SK-N-SH (cell line): Measurements from ENCODE around the gene FLRT2. TPM values are rescaled to one million over a fixed set of nuclear protein-coding genes. Genes with fewer than 3 reads are reported as not detected.

Experiments
- CTCF ChIA-PET: fragments of 300-600, 350-600 bp; formaldehyde crosslinking; extraction: SDS; loops from one replicate; lab custom pipeline; 2021; lab: Yijun Ruan, JAX
- POLR2A ChIA-PET: fragments of 350-600 bp; sonication (Branson Sonifier 250); formaldehyde crosslinking; extraction: SDS; loops from one replicate; lab custom pipeline; 2020; ENCODE audit warnings: antibody characterized with exemption, inconsistent platforms; lab: Yijun Ruan, JAX
- DNase-seq: peaks from one replicate; pipeline ENCODE4 v3.0.0; 2012
- H2AFZ ChIP-seq: fragments of 200-600 bp; sonication (generic); 2 replicates; pipeline ENCODE4 v1.8.1; 2016; ENCODE audit warnings: antibody characterized with exemption, mild to moderate bottlenecking, low read depth
- H3F3A ChIP-seq: fragments of 200-600 bp; sonication (generic); replicated peaks from 2 replicates; pipeline ENCODE3; 2016; ENCODE audit warnings: antibody characterized with exemption, mild to moderate bottlenecking; ENCODE audit not compliant: insufficient read depth
- H3K27ac ChIP-seq, 2 experiments: fragments of 200-500 bp in 1 of 2; fragments of 200-600 bp in 1 of 2; sonication (Bioruptor generic) in 1 of 2; sonication (generic), shearing (Covaris generic) in 1 of 2; 2 replicates each; pipeline versions ENCODE4 v1.5.1 to v1.6.1; 2014 to 2016; ENCODE audit warnings: low read depth in 2 of 2, inconsistent platforms in 1 of 2, low read length in 1 of 2, mild to moderate bottlenecking in 1 of 2, mixed read lengths in 1 of 2
- H3K27me3 ChIP-seq: fragments of 200-600 bp; sonication (generic), shearing (Covaris generic); 2 replicates; pipeline ENCODE4 v1.6.1; 2016; ENCODE audit warnings: mixed run types; ENCODE audit not compliant: insufficient read depth
- H3K36me3 ChIP-seq, 2 experiments: fragments of 200-500 bp in 1 of 2; fragments of 200-600 bp in 1 of 2; sonication (Bioruptor generic) in 1 of 2; sonication (generic) in 1 of 2; replicated peaks in 1 of 2; 2 replicates each; pipeline versions ENCODE3 to v1.5.1; 2014 to 2016; ENCODE audit warnings: low read length in 1 of 2, mild to moderate bottlenecking in 1 of 2; ENCODE audit not compliant: insufficient read depth in 2 of 2, control insufficient read depth in 1 of 2
- H3K4me1 ChIP-seq, 2 experiments: fragments of 200-500 bp in 1 of 2; fragments of 200-600 bp in 1 of 2; sonication (Bioruptor generic) in 1 of 2; sonication (generic), shearing (Covaris generic) in 1 of 2; 2 replicates each; pipeline versions ENCODE4 v1.5.1 to v1.6.1; 2014 to 2016; ENCODE audit warnings: low read depth in 1 of 2, low read length in 1 of 2, mixed run types in 1 of 2; ENCODE audit not compliant: insufficient read depth in 2 of 2, control insufficient read depth in 1 of 2
- H3K4me2 ChIP-seq: fragments of 200-600 bp; sonication (generic), shearing (Covaris generic); 2 replicates; pipeline ENCODE4 v1.6.1; 2017; ENCODE audit warnings: mixed run types
- H3K4me3 ChIP-seq, 2 experiments: fragments of 200-500 bp in 1 of 2; fragments of 200-600 bp in 1 of 2; sonication (Bioruptor generic) in 1 of 2; sonication (generic), shearing (Covaris generic) in 1 of 2; 2 replicates each; pipeline versions ENCODE4 v1.5.1 to v1.8.1; 2014 to 2016; ENCODE audit warnings: low read depth in 2 of 2, inconsistent platforms in 1 of 2, low read length in 1 of 2, mild to moderate bottlenecking in 1 of 2, mixed read lengths in 1 of 2, moderate library complexity in 1 of 2
- H3K79me2 ChIP-seq: fragments of 200-600 bp; sonication (generic); 2 replicates; pipeline ENCODE4 v1.8.1; 2017; ENCODE audit warnings: mild to moderate bottlenecking; ENCODE audit not compliant: insufficient read depth
- H3K9ac ChIP-seq: fragments of 200-600 bp; sonication (generic); 2 replicates; pipeline ENCODE4 v1.6.1; 2017; ENCODE audit warnings: mixed run types
- H3K9me2 ChIP-seq: fragments of 200-600 bp; sonication (generic); 2 replicates; pipeline ENCODE4 v1.6.1; 2017; ENCODE audit warnings: mixed run types
- H3K9me3 ChIP-seq: fragments of 200-600 bp; sonication (generic); 2 replicates; pipeline ENCODE4 v1.6.1; 2017; ENCODE audit warnings: mixed run types, mild to moderate bottlenecking, moderate library complexity
- H4K20me1 ChIP-seq: fragments of 200-600 bp; sonication (generic); 2 replicates; pipeline ENCODE4 v1.6.1; 2017; ENCODE audit warnings: mild to moderate bottlenecking, mixed run types; ENCODE audit not compliant: insufficient read depth
- ELF1 ChIP-seq: IDR thresholded peaks from 2 replicates; pipeline ENCODE4 v1.4.0; 2012
- EP300 ChIP-seq, 2 experiments: IDR thresholded peaks; 2 replicates each; pipeline versions ENCODE4 v1.4.0 to v1.6.1; 2012; ENCODE audit warnings: borderline replicate concordance in 1 of 2, low read depth in 1 of 2, low read length in 1 of 2
- EZH2phosphoT487 ChIP-seq: fragments of 200-600 bp; sonication (generic); IDR thresholded peaks from 2 replicates; pipeline ENCODE4 v1.6.1; 2017; ENCODE audit warnings: low read depth, mixed run types, mild to moderate bottlenecking, antibody characterized with exemption, moderate library complexity, borderline replicate concordance
- FOSL2 ChIP-seq: IDR thresholded peaks from 2 replicates; pipeline ENCODE4 v1.4.0; 2012; ENCODE audit warnings: low read depth, mild to moderate bottlenecking, moderate library complexity, borderline replicate concordance
- IRF3 ChIP-seq: fragments of 150-350 bp; IDR thresholded peaks from 2 replicates; pipeline ENCODE4 v1.6.1; 2016; ENCODE audit warnings: mild to moderate bottlenecking, low read depth, low read length
- PBX3 ChIP-seq: IDR thresholded peaks from 2 replicates; pipeline ENCODE4; 2012
- POLR2AphosphoS5 ChIP-seq: IDR thresholded peaks from 2 replicates; pipeline ENCODE4 v1.6.1; 2012; ENCODE audit warnings: low read depth, low read length
- REST ChIP-seq: IDR thresholded peaks from 2 replicates; pipeline ENCODE4 v1.6.1; 2012; ENCODE audit warnings: mild to moderate bottlenecking, low read depth, low read length, moderate library complexity
- RFX5 ChIP-seq: IDR thresholded peaks from 2 replicates; pipeline ENCODE4 v1.6.1; 2012; ENCODE audit warnings: mild to moderate bottlenecking, improper control_type of control experiment, low read length
- RXRA ChIP-seq: IDR thresholded peaks from 2 replicates; pipeline ENCODE4 v1.4.0; 2012; ENCODE audit warnings: low read depth, mild to moderate bottlenecking, borderline replicate concordance
- SIN3A ChIP-seq: IDR thresholded peaks from 2 replicates; pipeline ENCODE4 v1.6.1; 2012; ENCODE audit warnings: low read depth, mild to moderate bottlenecking, low read length, moderate library complexity, borderline replicate concordance
- TCF12 ChIP-seq: IDR thresholded peaks from 2 replicates; pipeline ENCODE4 v1.4.0; 2012
- USF2 ChIP-seq: fragments of 150-350 bp; IDR thresholded peaks from 2 replicates; pipeline ENCODE4 v1.6.1; 2017; ENCODE audit warnings: antibody characterized with exemption, low read length, low read depth, borderline replicate concordance
- YY1 ChIP-seq: IDR thresholded peaks from 2 replicates; pipeline ENCODE4 v1.4.0; 2012; ENCODE audit warnings: low read depth, mild to moderate bottlenecking
- WGBS: methylation state at CpG from one replicate; pipeline ENCODE4 v1.1.6; 2017; ENCODE audit warnings: low lambda C conversion rate; 5-methylcytosine and 5-hydroxymethylcytosine counted together
- polyA plus RNA-seq, 3 experiments: library from polyadenylated mRNA; depleted of rRNA; stranded (reverse); fragments of >200 nt; gene quantifications; 2 replicates each; pipeline ENCODE4 v1.2.3, GENCODE V29; 2012

The FLRT2 gene
- polyA plus RNA-seq, 1 of the 3 experiments (the other 2 are of a cell fraction), result 10.8 TPM

- no peak overlapping the region for H2AFZ ChIP-seq
- no peak overlapping the region for H3K9ac ChIP-seq
- H3K36me3 ChIP-seq, result peaks cover 0 to 15% of the 10 kb centered on the region in 2 experiments
- no peaks in the 10 kb centered on the region for H3K27me3 ChIP-seq
- no peak overlapping the region for H3K4me2 ChIP-seq
- peaks cover 19% of the 10 kb centered on the region for H3F3A ChIP-seq
- no peak overlapping the region for H3K4me3 ChIP-seq
- ChIA-PET POLR2A (no interaction called here), CTCF (no interaction called here)
- H3K9me3 ChIP-seq, result 0 out of 2 replicates have a peak, but pooled peaks cover 3% of the 10 kb centered on the region
- TF ChIP-seq RFX5 (no peak), FOSL2 (no peak), USF2 (no peak), POLR2AphosphoS5 (no peak), IRF3 (no peak), EZH2phosphoT487 (no peak), SIN3A (no peak), PBX3 (no peak), EP300 (IDR thresholded peaks at IDR 0.05; ENCODE audit: borderline replicate concordance in 1 of 2, low read depth in 1 of 2, low read length in 1 of 2) (no peak)
- peaks cover 37% of the 10 kb centered on the region for H3K79me2 ChIP-seq
- no peak for DNase-seq
- H3K4me1 ChIP-seq, result peaks cover 0 to 9% of the 10 kb centered on the region in 2 experiments; a peak in 1 of 4 replicates
- no peak overlapping the region for H3K27ac ChIP-seq
- H3K9me2 ChIP-seq, result no peaks in the 10 kb centered on the region
- H4K20me1 ChIP-seq, result no peaks in the 10 kb centered on the region
Measured at GRCh38 chr14:85590784-85591183, 60.8 kb downstream of the FLRT2 start.

- no peak for TF ChIP-seq YY1
- TF ChIP-seq TCF12, result no peak
- no peak for TF ChIP-seq IRF3
- no peak for TF ChIP-seq REST
- TF ChIP-seq RXRA, result no peak
- TF ChIP-seq ELF1, result no peak
- TF ChIP-seq, all 33 proteins: peak for 0
- WGBS, result 79% methylated on average over 3 of the region's 3 CpGs
- Histone ChIP-seq H3K4me3 (no peak overlapping the region), H3K36me3 (peaks cover 0 to 11% of the 10 kb centered on the region in 2 experiments), H4K20me1 (no peaks in the 10 kb centered on the region), H3K27me3 (no peaks in the 10 kb centered on the region), H3K9me2 (no peaks in the 10 kb centered on the region), H3K27ac (no peak overlapping the region), H3K4me2 (no peak overlapping the region), H2AFZ (no peak overlapping the region), H3K79me2 (peaks cover 31% of the 10 kb centered on the region), H3K4me1 (no peaks in the 10 kb centered on the region), H3K9me3 (0 out of 2 replicates have a peak, but pooled peaks cover 3% of the 10 kb centered on the region), H3F3A (peaks cover 10% of the 10 kb centered on the region), H3K9ac (no peak overlapping the region)
- ChIA-PET CTCF (no interaction called here), POLR2A (no interaction called here)
- no peak for DNase-seq
Measured at GRCh38 chr14:85594217-85594616, 64.3 kb downstream of the FLRT2 start.
